HEK293T (cell line): ENCODE results near the gene MEGF6.

Experiments
- CTCF ChIA-PET: fragments of 350-600 bp; formaldehyde crosslinking; extraction: SDS; loops from one replicate; lab custom pipeline; 2021; ENCODE audit warnings: antibody characterized with exemption, inconsistent platforms; lab: Yijun Ruan, JAX
- POLR2A ChIA-PET: fragments of 350-600 bp; formaldehyde crosslinking; extraction: SDS; loops from one replicate; lab custom pipeline; 2020; ENCODE audit warnings: antibody characterized with exemption, inconsistent platforms; lab: Yijun Ruan, JAX
- DNase-seq: peaks from one replicate; pipeline ENCODE4 v3.0.0; 2012; ENCODE audit warnings: mixed read lengths; ENCODE audit errors: extremely low spot score
- ARNT ChIP-seq: fragments of 450-650 bp; IDR thresholded peaks from 2 replicates; pipeline ENCODE4 v1.6.1; 2017; ENCODE audit warnings: mild to moderate bottlenecking
- BHLHE40 ChIP-seq: fragments of 450-650 bp; IDR thresholded peaks from 2 replicates; pipeline ENCODE4 v1.6.1; 2016; ENCODE audit warnings: mild to moderate bottlenecking, moderate library complexity, borderline replicate concordance
- CTBP1 ChIP-seq: fragments of 450-650 bp; IDR thresholded peaks from 2 replicates; pipeline ENCODE4 v1.6.1; 2016; ENCODE audit warnings: borderline replicate concordance
- ELF4 ChIP-seq: fragments of 450-650 bp; IDR thresholded peaks from 2 replicates; pipeline ENCODE4 v1.6.1; 2017; ENCODE audit warnings: antibody characterized with exemption
- FOXA1 ChIP-seq: fragments of 450-650 bp; IDR thresholded peaks from 2 replicates; pipeline ENCODE4 v1.6.1; 2016; ENCODE audit warnings: mild to moderate bottlenecking
- FOXK2 ChIP-seq: fragments of 450-650 bp; IDR thresholded peaks from 2 replicates; pipeline ENCODE4 v1.6.1; 2016; ENCODE audit warnings: mild to moderate bottlenecking
- FOXM1 ChIP-seq: fragments of 450-650 bp; IDR thresholded peaks from 2 replicates; pipeline ENCODE4 v1.6.1; 2017; ENCODE audit warnings: mild to moderate bottlenecking, borderline replicate concordance
- HDGF ChIP-seq: fragments of 450-650 bp; IDR thresholded peaks from 2 replicates; pipeline ENCODE4 v1.6.1; 2017; ENCODE audit warnings: antibody characterized with exemption, borderline replicate concordance
- L3MBTL2 ChIP-seq: fragments of 450-650 bp; conservative IDR thresholded peaks from 2 replicates; pipeline ENCODE4 v1.6.1; 2016; ENCODE audit warnings: mild to moderate bottlenecking
- LEF1 ChIP-seq: fragments of 450-650 bp; IDR thresholded peaks from 2 replicates; pipeline ENCODE4 v1.6.1; 2017; ENCODE audit warnings: mild to moderate bottlenecking, borderline replicate concordance
- NFRKB ChIP-seq: fragments of 450-650 bp; IDR thresholded peaks from 2 replicates; pipeline ENCODE4 v1.6.1; 2016; ENCODE audit warnings: mild to moderate bottlenecking, moderate library complexity
- SP1 ChIP-seq: fragments of 450-650 bp; IDR thresholded peaks from 2 replicates; pipeline ENCODE4 v1.6.1; 2017
- SUZ12 ChIP-seq: fragments of 450-650 bp; IDR thresholded peaks from 2 replicates; pipeline ENCODE4 v1.6.1; 2016; ENCODE audit warnings: mild to moderate bottlenecking
- TARDBP ChIP-seq: fragments of 450-650 bp; IDR thresholded peaks from 2 replicates; pipeline ENCODE4 v1.6.1; 2016
- ZNF384 ChIP-seq: fragments of 450-650 bp; IDR thresholded peaks from 2 replicates; pipeline ENCODE4 v1.6.1; 2016
- TF ChIP-seq, protein P1 (sequence below): fragments of 450-650 bp; IDR thresholded peaks from 2 replicates; pipeline ENCODE4 v1.6.1; 2016

The MEGF6 gene

DNA sequence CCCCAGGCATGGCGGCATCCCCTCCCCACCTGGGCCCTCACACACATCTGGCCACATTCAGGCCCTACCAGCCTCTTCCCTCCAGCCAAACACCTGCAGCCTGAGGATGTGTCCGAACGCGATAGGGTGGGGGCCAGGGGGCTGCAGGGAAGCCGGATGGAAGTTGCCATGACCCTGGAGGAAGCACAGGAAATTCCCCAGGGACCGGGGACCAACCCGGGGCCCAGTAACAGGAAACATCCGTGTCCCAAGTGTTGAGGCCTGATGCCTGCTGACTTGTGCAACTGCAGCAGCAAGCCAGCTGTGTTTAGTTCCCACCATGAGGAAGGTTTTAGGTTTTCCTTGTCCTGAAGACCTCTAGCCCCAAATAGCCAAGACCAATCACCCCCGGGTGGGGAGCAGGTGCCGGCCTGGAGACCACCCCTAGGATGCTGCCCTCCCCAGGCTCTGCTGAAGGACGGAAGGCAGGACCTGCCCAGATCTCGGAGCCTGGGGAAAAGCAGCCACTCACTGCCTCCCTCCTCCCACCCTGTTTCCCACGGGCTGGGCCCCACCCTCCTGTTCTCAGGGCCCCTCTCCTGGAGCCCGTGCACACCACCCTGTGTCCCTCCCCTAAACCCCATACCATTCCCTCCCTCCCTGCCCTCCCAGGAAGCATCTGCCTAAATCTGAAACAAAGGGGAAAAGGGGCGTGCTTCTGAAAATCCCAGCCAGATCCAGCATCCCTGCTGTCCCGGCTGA is 29.8 kb downstream of the MEGF6 start:
- POLR2A ChIA-PET = no interaction called here
- no peak for DNase-seq
- CTCF ChIA-PET = no interaction called here

DNA sequence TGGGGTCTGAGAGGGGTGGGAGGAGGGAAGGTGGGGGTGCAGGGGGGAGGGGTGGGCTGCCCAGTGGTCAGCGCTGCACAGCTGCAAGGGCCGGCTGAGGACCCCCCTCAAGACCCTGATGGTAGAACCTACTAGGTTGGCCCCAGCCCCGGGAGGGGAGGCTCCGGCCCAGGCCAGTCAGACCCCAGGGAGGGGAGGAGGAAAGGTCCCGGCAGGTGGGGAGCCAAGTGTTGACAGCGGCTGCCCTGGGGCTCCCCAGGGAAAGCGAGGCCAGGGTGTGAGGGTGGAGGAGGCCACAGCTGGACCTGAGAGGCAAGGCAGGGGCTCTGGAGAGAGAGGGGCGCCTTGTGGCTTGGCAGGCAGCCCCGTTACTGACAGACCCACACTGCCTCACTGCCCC is 31.1 kb downstream of the MEGF6 start:
- DNase-seq = no peak
- ChIA-PET POLR2A (no interaction called here), CTCF (no interaction called here)

More for the DNA sequence above, 29.8 kb downstream of the MEGF6 start:
- no peak for TF ChIP-seq NFRKB
- no peak for TF ChIP-seq FOXA1
- no peak for TF ChIP-seq SP1
- no peak for TF ChIP-seq TARDBP
- TF ChIP-seq HDGF = no peak
- no peak for TF ChIP-seq ZNF384
- no peak for TF ChIP-seq BHLHE40
- no peak for TF ChIP-seq ELF4
- no peak for TF ChIP-seq CTBP1
- no peak for TF ChIP-seq L3MBTL2
- no peak for TF ChIP-seq LEF1

DNA sequence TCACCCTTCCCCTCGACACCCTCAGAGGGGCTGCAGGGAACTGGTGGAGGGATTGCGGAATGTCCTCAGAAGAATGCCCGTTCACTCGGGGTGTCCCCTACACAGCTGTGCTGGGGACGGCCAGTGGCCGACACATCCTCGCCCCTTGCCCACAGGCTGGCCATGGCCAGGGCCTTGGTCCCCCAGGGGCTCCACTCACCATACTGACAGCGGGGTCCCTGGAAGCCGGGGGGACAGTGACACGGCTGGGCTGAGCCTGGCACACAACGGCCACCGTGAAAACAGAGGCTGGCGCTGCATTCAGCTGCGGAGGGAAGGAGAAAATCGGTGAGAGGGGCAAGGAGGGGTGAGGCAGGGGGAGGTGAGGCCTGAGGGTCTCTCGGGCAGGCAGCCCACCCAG is 31.7 kb downstream of the MEGF6 start:
- ChIA-PET CTCF (no interaction called here), POLR2A (no interaction called here)
- DNase-seq = no peak
- TF ChIP-seq, protein P1, sequence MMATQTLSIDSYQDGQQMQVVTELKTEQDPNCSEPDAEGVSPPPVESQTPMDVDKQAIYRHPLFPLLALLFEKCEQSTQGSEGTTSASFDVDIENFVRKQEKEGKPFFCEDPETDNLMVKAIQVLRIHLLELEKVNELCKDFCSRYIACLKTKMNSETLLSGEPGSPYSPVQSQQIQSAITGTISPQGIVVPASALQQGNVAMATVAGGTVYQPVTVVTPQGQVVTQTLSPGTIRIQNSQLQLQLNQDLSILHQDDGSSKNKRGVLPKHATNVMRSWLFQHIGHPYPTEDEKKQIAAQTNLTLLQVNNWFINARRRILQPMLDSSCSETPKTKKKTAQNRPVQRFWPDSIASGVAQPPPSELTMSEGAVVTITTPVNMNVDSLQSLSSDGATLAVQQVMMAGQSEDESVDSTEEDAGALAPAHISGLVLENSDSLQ = no peak
- TF ChIP-seq HDGF (no peak), SUZ12 (no peak), ELF4 (no peak), ZNF384 (no peak), FOXA1 (no peak), TARDBP (no peak), CTBP1 (no peak), SP1 (no peak), ARNT (no peak), LEF1 (no peak), NFRKB (no peak), FOXM1 (no peak), L3MBTL2 (no peak), BHLHE40 (no peak), FOXK2 (no peak)

More for the DNA sequence above, 31.1 kb downstream of the MEGF6 start:
- TF ChIP-seq SP1 = no peak
- TF ChIP-seq TARDBP = no peak
- TF ChIP-seq SUZ12 = no peak
- no peak for TF ChIP-seq FOXM1
- no peak for TF ChIP-seq FOXA1
- no peak for TF ChIP-seq HDGF
- no peak for TF ChIP-seq ZNF384
- TF ChIP-seq L3MBTL2 = no peak
- no peak for TF ChIP-seq BHLHE40
- TF ChIP-seq, protein P1 = no peak
- no peak for TF ChIP-seq NFRKB
- TF ChIP-seq FOXK2 = no peak
- TF ChIP-seq LEF1 = no peak
- no peak for TF ChIP-seq ELF4
- TF ChIP-seq CTBP1 = no peak

DNA sequence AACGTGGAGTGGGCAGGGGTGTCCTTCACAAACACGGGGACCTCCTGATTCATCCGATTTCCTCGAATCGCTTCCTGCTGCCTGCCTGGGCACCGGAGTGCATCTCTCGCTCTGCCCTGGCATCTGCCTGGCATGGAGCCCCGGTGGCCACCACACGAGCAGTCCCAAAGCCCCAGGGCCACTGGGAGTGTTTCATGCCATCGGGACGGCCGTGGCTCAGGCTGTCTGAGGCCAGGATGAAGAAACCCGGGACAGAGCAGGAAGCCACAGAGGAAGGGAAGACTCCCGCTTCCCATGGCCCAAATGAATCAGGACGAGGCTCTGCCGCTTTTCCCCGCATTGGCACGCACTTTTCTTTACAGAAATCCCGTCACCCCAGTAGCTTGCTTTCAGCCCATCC is 32.4 kb downstream of the MEGF6 start:
- CTCF ChIA-PET = no interaction called here
- POLR2A ChIA-PET = no interaction called here
- no peak for DNase-seq
- TF ChIP-seq SUZ12 = no peak
- no peak for TF ChIP-seq BHLHE40
- no peak for TF ChIP-seq FOXK2
- TF ChIP-seq ZNF384 = no peak
- TF ChIP-seq FOXA1 = no peak
- no peak for TF ChIP-seq CTBP1
- no peak for TF ChIP-seq TARDBP

DNA sequence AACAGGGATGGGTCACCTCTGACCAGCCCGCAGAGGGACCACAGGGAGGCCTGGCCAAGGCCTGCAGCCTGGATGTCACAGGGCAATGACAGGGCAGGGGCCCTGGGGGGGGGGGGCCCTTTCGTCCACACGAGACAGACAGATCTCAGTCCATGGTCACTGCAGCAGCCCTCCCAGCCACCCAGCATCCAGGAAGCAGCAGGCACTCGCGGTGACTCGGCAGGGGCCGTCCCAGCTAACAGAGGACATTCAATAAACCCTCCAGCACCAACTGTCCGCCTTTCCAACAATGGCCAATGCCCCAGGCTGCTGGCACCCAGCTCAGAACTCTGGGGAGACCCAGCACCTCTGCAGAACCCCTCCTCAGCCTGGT is 32.9 kb downstream of the MEGF6 start:
- TF ChIP-seq ARNT = no peak
- TF ChIP-seq L3MBTL2 = no peak
- TF ChIP-seq, protein P1 = no peak
- TF ChIP-seq FOXM1 = no peak
- no peak for TF ChIP-seq TARDBP
- no peak for TF ChIP-seq LEF1
- TF ChIP-seq FOXA1 = no peak
- TF ChIP-seq CTBP1 = no peak
- no peak for TF ChIP-seq ZNF384
- TF ChIP-seq FOXK2 = no peak
- TF ChIP-seq SP1 = no peak
- TF ChIP-seq BHLHE40 = no peak
- no peak for TF ChIP-seq HDGF
- no peak for TF ChIP-seq SUZ12
- CTCF ChIA-PET = no interaction called here
- POLR2A ChIA-PET = no interaction called here
- no peak for DNase-seq
